Mesendoderm (in vitro differentiated cells): ENCODE data around the gene NDUFS4.
A peak's percentile ranks its signal among the peaks of the same experiment; 100 is the strongest.

Experiments used
- DNase-seq: peaks from one replicate; pipeline ENCODE4 v3.0.0; 2013
- H2AK5ac ChIP-seq: 2 replicates; pipeline ENCODE4 v1.6.1; 2013; ENCODE audit warnings: low read length, inconsistent platforms
- H2BK120ac ChIP-seq: 2 replicates; pipeline ENCODE4 v1.6.1; 2013; ENCODE audit warnings: low read depth, mild to moderate bottlenecking, low read length, moderate library complexity, mixed read lengths
- H2BK15ac ChIP-seq: replicated peaks from 2 replicates; pipeline ENCODE4 v1.6.1; 2013; ENCODE audit warnings: low read depth, mild to moderate bottlenecking, moderate library complexity
- H2BK5ac ChIP-seq: 2 replicates; pipeline ENCODE4 v1.6.1; 2013; ENCODE audit warnings: low read length, inconsistent platforms
- H3K18ac ChIP-seq: 2 replicates; pipeline ENCODE4 v1.6.1; 2013; ENCODE audit warnings: mild to moderate bottlenecking, low read length, mixed read lengths
- H3K23ac ChIP-seq: one replicate; pipeline ENCODE4 v1.6.1; 2013; ENCODE audit warnings: low read length
- H3K27ac ChIP-seq: 2 replicates; pipeline ENCODE4 v1.5.1; 2013; ENCODE audit warnings: low read depth, mild to moderate bottlenecking, inconsistent platforms, low read length, moderate library complexity
- H3K27me3 ChIP-seq: 2 replicates; pipeline ENCODE4 v1.6.1; 2013; ENCODE audit warnings: low read length, control low read depth, mild to moderate bottlenecking, inconsistent platforms; ENCODE audit not compliant: insufficient read depth, poor library complexity
- H3K36me3 ChIP-seq: 2 replicates; pipeline ENCODE4 v1.6.1; 2013; ENCODE audit warnings: low read length, inconsistent platforms; ENCODE audit not compliant: control insufficient read depth, insufficient read depth
- H3K4ac ChIP-seq: one replicate; pipeline ENCODE4 v1.6.1; 2013; ENCODE audit warnings: low read depth, mild to moderate bottlenecking, low read length, moderate library complexity
- H3K4me1 ChIP-seq: 2 replicates; pipeline ENCODE4 v1.6.1; 2013; ENCODE audit warnings: low read depth, low read length, inconsistent platforms; ENCODE audit not compliant: control insufficient read depth
- H3K4me2 ChIP-seq: 2 replicates; pipeline ENCODE4 v1.6.1; 2013; ENCODE audit warnings: low read length
- H3K4me3 ChIP-seq: 2 replicates; pipeline ENCODE4 v1.5.1; 2013; ENCODE audit warnings: mild to moderate bottlenecking, low read length
- H3K56ac ChIP-seq: one replicate; pipeline ENCODE4 v1.6.1; 2013; ENCODE audit warnings: low read length
- H3K79me1 ChIP-seq: 2 replicates; pipeline ENCODE4 v1.6.1; 2013; ENCODE audit warnings: low read length, inconsistent platforms
- H3K79me2 ChIP-seq: 2 replicates; pipeline ENCODE4 v1.6.1; 2013; ENCODE audit warnings: mild to moderate bottlenecking, low read length; ENCODE audit not compliant: control insufficient read depth, insufficient read depth
- H3K9ac ChIP-seq: 2 replicates; pipeline ENCODE4 v1.6.1; 2013; ENCODE audit warnings: low read length, inconsistent platforms
- H4K5ac ChIP-seq: one replicate; pipeline ENCODE4 v1.6.1; 2013; ENCODE audit warnings: low read length
- H4K8ac ChIP-seq: one replicate; pipeline ENCODE4 v1.6.1; 2013; ENCODE audit warnings: low read depth, mild to moderate bottlenecking, control low read depth, low read length, moderate library complexity
- WGBS: extraction: QIAGEN DNeasy Blood & Tissue Kit; methylation state at CpG from one replicate; pipeline ENCODE4 v1.1.7; 2013; ENCODE audit warnings: low lambda C conversion rate, missing lambda C conversion rate; ENCODE audit not compliant: insufficient coverage; ENCODE audit errors: extremely low coverage; 5-methylcytosine and 5-hydroxymethylcytosine counted together

NDUFS4 gene

GRCh38 chr5:53558966-53559365, 1.5 kb upstream of the NDUFS4 start:
- no peak overlapping the region for H3K56ac ChIP-seq

GRCh38 chr5:53560028-53560427, 411 bp upstream of the NDUFS4 start:
- H3K56ac ChIP-seq: peak overlapping the region; percentile 39
- H3K23ac ChIP-seq: no peak overlapping the region
- H4K5ac ChIP-seq: no peak overlapping the region
- peak overlapping the region; percentile 23 for H3K9ac ChIP-seq
- no peak overlapping the region for H3K4me2 ChIP-seq
- H2BK120ac ChIP-seq: no peak overlapping the region
- H3K79me1 ChIP-seq: peaks cover 3% of the 10 kb centered on the region
- H2AK5ac ChIP-seq: no peak overlapping the region
- H3K4me1 ChIP-seq: no peaks in the 10 kb centered on the region
- H3K36me3 ChIP-seq: no peaks in the 10 kb centered on the region
- DNase-seq: no peak
- H3K27me3 ChIP-seq: no peaks in the 10 kb centered on the region
- H2BK15ac ChIP-seq: no peak overlapping the region
- no peak overlapping the region for H2BK5ac ChIP-seq
- H3K4ac ChIP-seq: no peak overlapping the region
- H3K4me3 ChIP-seq: no peak overlapping the region
- WGBS: no CpG with 5 or more reads among the region's 5 CpGs
- no peak overlapping the region for H3K27ac ChIP-seq
- H3K18ac ChIP-seq: no peak overlapping the region
- no peak overlapping the region for H4K8ac ChIP-seq
- H3K79me2 ChIP-seq: peaks cover 25% of the 10 kb centered on the region

More at GRCh38 chr5:53558966-53559365, 1.5 kb upstream of the NDUFS4 start:
- Histone ChIP-seq H2BK5ac (no peak overlapping the region), H3K79me1 (no peaks in the 10 kb centered on the region), H3K27ac (no peak overlapping the region), H3K23ac (no peak overlapping the region), H3K4ac (no peak overlapping the region), H3K79me2 (peaks cover 18% of the 10 kb centered on the region), H3K4me2 (no peak overlapping the region), H3K18ac (no peak overlapping the region), H3K4me1 (no peaks in the 10 kb centered on the region), H4K8ac (no peak overlapping the region), H2AK5ac (no peak overlapping the region), H2BK120ac (no peak overlapping the region), H3K36me3 (no peaks in the 10 kb centered on the region), H2BK15ac (no peak overlapping the region), H4K5ac (no peak overlapping the region), H3K27me3 (no peaks in the 10 kb centered on the region), H3K4me3 (no peak overlapping the region), H3K9ac (no peak overlapping the region)
- DNase-seq: no peak

GRCh38 chr5:53568401-53568800, 8.0 kb downstream of the NDUFS4 start:
- no peak overlapping the region for H3K4ac ChIP-seq
- H2BK15ac ChIP-seq: no peak overlapping the region
- no peaks in the 10 kb centered on the region for H3K36me3 ChIP-seq
- no peak overlapping the region for H3K4me3 ChIP-seq
- no peak overlapping the region for H4K8ac ChIP-seq
- H2BK5ac ChIP-seq: no peak overlapping the region
- H3K27me3 ChIP-seq: no peaks in the 10 kb centered on the region
- no peak overlapping the region for H3K23ac ChIP-seq
- no peak overlapping the region for H3K27ac ChIP-seq
- no peak overlapping the region for H2AK5ac ChIP-seq
- no peak overlapping the region for H4K5ac ChIP-seq
- H3K56ac ChIP-seq: no peak overlapping the region
- no peak overlapping the region for H3K18ac ChIP-seq
- no peak overlapping the region for H3K4me2 ChIP-seq
- H3K79me2 ChIP-seq: peaks cover 16% of the 10 kb centered on the region
- H3K4me1 ChIP-seq: no peaks in the 10 kb centered on the region
- H2BK120ac ChIP-seq: no peak overlapping the region
- H3K9ac ChIP-seq: no peak overlapping the region
- DNase-seq: no peak
- peaks cover 5% of the 10 kb centered on the region for H3K79me1 ChIP-seq

GRCh38 chr5:53568871-53569270, 8.4 kb downstream of the NDUFS4 start:
- Histone ChIP-seq H3K79me1 (peaks cover 5% of the 10 kb centered on the region), H3K18ac (no peak overlapping the region), H3K27ac (no peak overlapping the region), H3K4me1 (no peaks in the 10 kb centered on the region), H3K4me2 (no peak overlapping the region), H3K4me3 (no peak overlapping the region), H3K9ac (no peak overlapping the region), H4K8ac (no peak overlapping the region), H3K56ac (no peak overlapping the region), H3K23ac (no peak overlapping the region), H2AK5ac (no peak overlapping the region), H2BK120ac (no peak overlapping the region), H3K36me3 (no peaks in the 10 kb centered on the region), H3K4ac (no peak overlapping the region), H2BK5ac (no peak overlapping the region), H3K79me2 (peaks cover 15% of the 10 kb centered on the region), H4K5ac (no peak overlapping the region), H3K27me3 (no peaks in the 10 kb centered on the region), H2BK15ac (no peak overlapping the region)
- DNase-seq: no peak
- 100% methylated on average over 1 of the region's 1 CpG for WGBS

GRCh38 chr5:53569453-53569852, 9.0 kb downstream of the NDUFS4 start:
- no peak overlapping the region for H2BK120ac ChIP-seq
- H2BK15ac ChIP-seq: no peak overlapping the region
- no peak overlapping the region for H3K18ac ChIP-seq
- no peak overlapping the region for H3K9ac ChIP-seq
- no peak overlapping the region for H3K56ac ChIP-seq
- no peaks in the 10 kb centered on the region for H3K27me3 ChIP-seq
- no peak overlapping the region for H4K8ac ChIP-seq
- H2BK5ac ChIP-seq: no peak overlapping the region
- no peaks in the 10 kb centered on the region for H3K4me1 ChIP-seq
- H3K4me3 ChIP-seq: no peak overlapping the region
- no peaks in the 10 kb centered on the region for H3K36me3 ChIP-seq
- no peak overlapping the region for H3K27ac ChIP-seq
- WGBS: no CpG with 5 or more reads among the region's 4 CpGs
- no peak for DNase-seq
- peaks cover 4% of the 10 kb centered on the region for H3K79me1 ChIP-seq
- no peak overlapping the region for H4K5ac ChIP-seq
- H2AK5ac ChIP-seq: no peak overlapping the region
- peaks cover 11% of the 10 kb centered on the region for H3K79me2 ChIP-seq
- H3K4me2 ChIP-seq: no peak overlapping the region
- no peak overlapping the region for H3K4ac ChIP-seq
- H3K23ac ChIP-seq: no peak overlapping the region

- Histone ChIP-seq H3K27me3 (no peaks in the 10 kb centered on the region), H2AK5ac (no peak overlapping the region), H3K36me3 (no peaks in the 10 kb centered on the region), H3K79me2 (peaks cover 12% of the 10 kb centered on the region), H3K4me2 (no peak overlapping the region), H3K4me3 (no peak overlapping the region), H2BK120ac (no peak overlapping the region), H3K23ac (no peak overlapping the region), H3K4me1 (no peaks in the 10 kb centered on the region), H4K8ac (no peak overlapping the region), H3K79me1 (peaks cover 4% of the 10 kb centered on the region), H3K9ac (no peak overlapping the region), H3K27ac (no peak overlapping the region), H3K56ac (no peak overlapping the region), H4K5ac (no peak overlapping the region), H3K18ac (no peak overlapping the region), H2BK5ac (no peak overlapping the region), H2BK15ac (no peak overlapping the region), H3K4ac (no peak overlapping the region)
- DNase-seq: no peak
- no CpG with 5 or more reads among the region's 1 CpG for WGBS
Observed at GRCh38 chr5:53571403-53571802, 11.0 kb downstream of the NDUFS4 start.
